Ovary (tissue), 3 donors: ENCODE results near the gene SLC17A6.

ENCODE experiments used
- CTCF ChIP-seq, 3 donors: fragments of 450-650 bp in 2 of 3; fragments of 200-600 bp in 1 of 3; IDR thresholded peaks; one replicate each; pipeline versions ENCODE4 v1.5.1 to v1.8.0; 2016 to 2022; ENCODE audit warnings: antibody characterized with exemption in 3 of 3, mild to moderate bottlenecking in 1 of 3
- POLR2A ChIP-seq: fragments of 450-650 bp; IDR thresholded peaks from one replicate; pipeline ENCODE4 v1.6.1; 2017; ENCODE audit warnings: antibody characterized with exemption, mild to moderate bottlenecking, moderate library complexity
- donor health status: DM: no; HTN: no; CAD: no.

GRCh38 chr11:22344081-22344480 lies 5.9 kb downstream of the SLC17A6 start:
- no peak for TF ChIP-seq CTCF (IDR thresholded peaks at IDR 0.05)
- no peak for TF ChIP-seq POLR2A
